ENCODE results near the gene NME4.

GRCh38 chr16:411576-412265, 14.7 kb downstream of the NME4 start:
- TF ChIP-seq ZNF274 (IDR thresholded peaks at IDR 0.05; ENCODE audit: low read depth, low read length) (no peak), SUZ12 (IDR thresholded peaks at IDR 0.05; ENCODE audit: extremely low read depth, insufficient read depth, insufficient read length) (no peak), YY1 (IDR thresholded peaks at IDR 0.05; ENCODE audit: insufficient read depth, insufficient read length) (no peak)
